ENCODE measurements around the gene NPC1. TPM values are rescaled to one million over a fixed set of nuclear protein-coding genes. Genes with fewer than 3 reads are reported as not detected.
A peak's percentile ranks its signal among the peaks of the same experiment; 100 is the strongest.

The NPC1 gene
- total RNA-seq, 1 experiment from 2014 or later: 51.6 TPM

- Histone ChIP-seq H3K4me3 (replicated peaks in 1 of 2; ENCODE audit: low read depth in 1 of 2, low read length in 2 of 2) (no peak overlapping the region), H3K9me3 (ENCODE audit: control insufficient read depth in 1 of 2, insufficient read depth in 1 of 2, low read depth in 1 of 2, low read length in 2 of 2) (no peaks in the 10 kb centered on the region), H3K27me3 (ENCODE audit: insufficient read depth, low read length) (no peaks in the 10 kb centered on the region), H3K4me1 (ENCODE audit: control insufficient read depth in 1 of 2, insufficient read depth in 2 of 2, low read length in 2 of 2) (peaks cover 38 to 41% of the 10 kb centered on the region in 2 experiments), H2AFZ (ENCODE audit: low read depth, low read length, poor library complexity, severe bottlenecking) (peak overlapping the region; percentile 33), H3K36me3 (ENCODE audit: control insufficient read depth in 1 of 2, insufficient read depth in 2 of 2, low read length in 2 of 2) (no peaks in the 10 kb centered on the region), H3K9ac (ENCODE audit: low read length) (no peak overlapping the region), H3K4me2 (ENCODE audit: low read length) (peak overlapping the region; percentile 48), H3K27ac (ENCODE audit: low read depth, low read length) (peak overlapping the region; percentile 30; the same call in 1 of the 2 replicates), H4K20me1 (ENCODE audit: insufficient read depth) (no peaks in the 10 kb centered on the region), H3K79me2 (ENCODE audit: insufficient read depth, low read length) (no peaks in the 10 kb centered on the region), H3K9me2 (ENCODE audit: insufficient read depth) (no peaks in the 10 kb centered on the region)
- ChIA-PET POLR2A (interaction anchor here (0.8 to 2.4 kb wide), 4 partner anchors 10 to 80 kb away, joined by 3 to 5 read pairs (median 4); no protein-coding TSS in a partner anchor), CTCF (interaction anchor here (1.4 to 13.0 kb wide), 3 partner anchors 16 to 129 kb away, joined by 3 to 178 read pairs (median 3); no protein-coding TSS in a partner anchor), RAD21 (ENCODE audit: low non-redundant PET in 1 of 2, low total read pairs in 2 of 2, uncharacterized antibody in 2 of 2, unreplicated experiment in 2 of 2) (interaction anchor here (1.9 to 3.6 kb wide), 2 partner anchors 75 to 76 kb away, joined by 10 to 18 read pairs; no protein-coding TSS in a partner anchor)
- intact Hi-C loops (cut with micrococcal nuclease): no loop called here
- ATAC-seq: peak; percentile 64
- no TSS peak for BruUV-seq (replicated peaks)
- DNase-seq (ENCODE audit: low read depth, low spot score): peak; percentile 64
- TF ChIP-seq POLR2A (IDR thresholded peaks at IDR 0.05; ENCODE audit: borderline replicate concordance, extremely low read depth, insufficient read depth, insufficient read length) (no peak), CEBPB (IDR thresholded peaks at IDR 0.05; ENCODE audit: low read depth) (peak; percentile 84), ELF1 (IDR thresholded peaks at IDR 0.05; ENCODE audit: borderline replicate concordance, low read depth) (no peak), ZFX (IDR thresholded peaks at IDR 0.05) (no peak), EGR1 (IDR thresholded peaks at IDR 0.05; ENCODE audit: low read depth) (peak; percentile 24; the same call in 1 of the 2 replicates), MAX (IDR thresholded peaks at IDR 0.05) (peak; percentile 47), CBX3 (IDR thresholded peaks at IDR 0.05; ENCODE audit: low read depth) (peak; percentile 53; the same call in 1 of the 2 replicates), ATF3 (IDR thresholded peaks at IDR 0.05) (no peak), SP1 (IDR thresholded peaks at IDR 0.05; ENCODE audit: low read depth) (peak; percentile 84), EZH2phosphoT487 (IDR thresholded peaks at IDR 0.05; ENCODE audit: borderline replicate concordance) (no peak), SIN3A (IDR thresholded peaks at IDR 0.05; ENCODE audit: low read depth) (peak; percentile 41; the same call in 1 of the 2 replicates), EZH2 (IDR thresholded peaks at IDR 0.05) (no peak), TCF7L2 (IDR thresholded peaks at IDR 0.05; ENCODE audit: borderline replicate concordance, extremely low read depth, insufficient read depth, insufficient read length) (peak; percentile 20), YY1 (IDR thresholded peaks at IDR 0.05; ENCODE audit: extremely low read depth, insufficient replicate concordance, low read depth, low read length) (no peak), RAD21 (IDR thresholded peaks at IDR 0.05; ENCODE audit: low read depth) (peak; percentile 10; the same call in 1 of the 2 replicates), FOSL1 (IDR thresholded peaks at IDR 0.05; ENCODE audit: low read depth) (peak; percentile 86), REST (IDR thresholded peaks at IDR 0.05; ENCODE audit: low read depth) (no peak), POLR2AphosphoS5 (IDR thresholded peaks at IDR 0.05; ENCODE audit: low read depth, low read length) (peak; percentile 38; the same call in 1 of the 2 replicates), ZBTB33 (IDR thresholded peaks at IDR 0.05; ENCODE audit: extremely low read depth, insufficient replicate concordance, low read length) (no peak), ZNF274 (IDR thresholded peaks at IDR 0.05; ENCODE audit: low read depth, low read length) (no peak), JUND (IDR thresholded peaks at IDR 0.05) (peak; percentile 88)
Observed at GRCh38 chr18:23627321-23627720, 41.0 kb upstream of the NPC1 start.
